ENCODE measurements around the gene CLEC5A. TPM values are rescaled to one million over a fixed set of nuclear protein-coding genes. Genes with fewer than 3 reads are reported as not detected.
"Not testable (repeated sequence)": the region's sequence is repeated elsewhere in the genome, so short reads cannot be mapped to it uniquely, and the experiment has no call there.

CLEC5A gene
- total RNA-seq, 4 donors from 2014 or later = 0.33 to 3.2 (median 0.95) TPM

- no peaks in the 10 kb centered on the region for H3K36me3 ChIP-seq
- intact Hi-C loops (cut with DNase I) = no loop called here
- no peaks in the 10 kb centered on the region for H3K9me3 ChIP-seq
- DNase-seq = no peak
- H3K27me3 ChIP-seq = no peaks in the 10 kb centered on the region
- no peaks in the 10 kb centered on the region for H3K4me1 ChIP-seq
- WGBS, 2 donors = 73 to 79% methylated on average over 3 of the region's 3 CpGs
- no peak within 1 kb of the TSS for H3K4me3 ChIP-seq (replicated peaks in 1 of 3)
- no peak for TF ChIP-seq POLR2A (IDR thresholded peaks at IDR 0.05)
- TF ChIP-seq, protein P1, sequence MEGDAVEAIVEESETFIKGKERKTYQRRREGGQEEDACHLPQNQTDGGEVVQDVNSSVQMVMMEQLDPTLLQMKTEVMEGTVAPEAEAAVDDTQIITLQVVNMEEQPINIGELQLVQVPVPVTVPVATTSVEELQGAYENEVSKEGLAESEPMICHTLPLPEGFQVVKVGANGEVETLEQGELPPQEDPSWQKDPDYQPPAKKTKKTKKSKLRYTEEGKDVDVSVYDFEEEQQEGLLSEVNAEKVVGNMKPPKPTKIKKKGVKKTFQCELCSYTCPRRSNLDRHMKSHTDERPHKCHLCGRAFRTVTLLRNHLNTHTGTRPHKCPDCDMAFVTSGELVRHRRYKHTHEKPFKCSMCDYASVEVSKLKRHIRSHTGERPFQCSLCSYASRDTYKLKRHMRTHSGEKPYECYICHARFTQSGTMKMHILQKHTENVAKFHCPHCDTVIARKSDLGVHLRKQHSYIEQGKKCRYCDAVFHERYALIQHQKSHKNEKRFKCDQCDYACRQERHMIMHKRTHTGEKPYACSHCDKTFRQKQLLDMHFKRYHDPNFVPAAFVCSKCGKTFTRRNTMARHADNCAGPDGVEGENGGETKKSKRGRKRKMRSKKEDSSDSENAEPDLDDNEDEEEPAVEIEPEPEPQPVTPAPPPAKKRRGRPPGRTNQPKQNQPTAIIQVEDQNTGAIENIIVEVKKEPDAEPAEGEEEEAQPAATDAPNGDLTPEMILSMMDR (IDR thresholded peaks at IDR 0.05) = no peak
- H3K27ac ChIP-seq = no peak within 1 kb of the TSS
These were observed 30.7 kb downstream of the CLEC5A start, which contains the start of gene OR9A4 for GRCh38 chr7:141916099-141916498. Gene OR9A4, plus strand, starts transcription at chr7:141916399. Its CDS starts 2,477 bp downstream, at chr7:141918876.

GRCh38 chr7:141915565-141915964, 31.2 kb downstream of the CLEC5A start:
- H3K27me3 ChIP-seq = no peaks in the 10 kb centered on the region
- H3K4me3 ChIP-seq (replicated peaks in 1 of 3) = no peak overlapping the region
- no peak for DNase-seq
- H3K9me3 ChIP-seq = no peaks in the 10 kb centered on the region
- TF ChIP-seq POLR2A (IDR thresholded peaks at IDR 0.05) = no peak
- TF ChIP-seq, protein P1 (IDR thresholded peaks at IDR 0.05) = no peak
- H3K4me1 ChIP-seq = no peaks in the 10 kb centered on the region
- intact Hi-C loops (cut with DNase I) = no loop called here
- 67 to 77% methylated on average over 2 of the region's 2 CpGs for WGBS, 2 donors
- H3K36me3 ChIP-seq = no peaks in the 10 kb centered on the region
- H3K27ac ChIP-seq = no peak overlapping the region

DNA sequence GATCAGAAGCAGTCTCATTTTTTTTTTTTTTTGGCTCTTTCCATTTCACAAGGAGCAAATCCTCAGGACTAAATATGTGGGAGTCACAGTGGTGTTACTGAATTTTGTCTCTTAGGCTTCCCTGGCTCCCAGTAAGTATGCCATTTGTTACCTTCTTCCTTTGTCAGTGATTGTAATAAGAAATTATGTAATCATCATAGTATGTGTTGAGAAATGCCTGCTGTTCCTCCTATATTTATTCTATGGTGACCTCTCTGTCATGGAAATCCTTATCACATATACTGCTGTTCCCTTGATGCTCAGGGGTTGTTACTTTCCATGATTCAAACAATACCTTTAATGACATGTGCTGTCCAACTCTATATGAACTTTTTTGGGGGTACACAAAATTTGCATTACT, 35.4 kb downstream of the CLEC5A start:
- TF ChIP-seq, protein P1 (IDR thresholded peaks at IDR 0.05) = no peak
- no peak for TF ChIP-seq POLR2A (IDR thresholded peaks at IDR 0.05)
- H3K27ac ChIP-seq = no peak overlapping the region
- H3K4me3 ChIP-seq (replicated peaks in 1 of 3) = no peak overlapping the region
- no peaks in the 10 kb centered on the region for H3K27me3 ChIP-seq
- H3K4me1 ChIP-seq = no peaks in the 10 kb centered on the region
- H3K36me3 ChIP-seq = no peaks in the 10 kb centered on the region
- no peaks in the 10 kb centered on the region for H3K9me3 ChIP-seq
- intact Hi-C loops (cut with DNase I) = no loop called here
- no peak for DNase-seq

- TF ChIP-seq POLR2A (IDR thresholded peaks at IDR 0.05) = no peak
- Histone ChIP-seq H3K4me1 (no peaks in the 10 kb centered on the region), H3K27ac (no peak overlapping the region), H3K9me3 (no peaks in the 10 kb centered on the region), H3K36me3 (no peaks in the 10 kb centered on the region), H3K27me3 (no peaks in the 10 kb centered on the region), H3K4me3 (replicated peaks in 1 of 3) (no peak overlapping the region)
- no peak for DNase-seq
- whole genome bisulfite sequencing, 2 donors = 88% methylated on average over 4 of the region's 4 CpGs
- intact Hi-C loops (cut with DNase I) = no loop called here
These were observed 40.5 kb downstream of the CLEC5A start for GRCh38 chr7:141906285-141906684.

- H3K27me3 ChIP-seq; H3K9me3 ChIP-seq; H3K36me3 ChIP-seq; intact Hi-C loops (cut with DNase I); H3K4me1 ChIP-seq; DNase-seq; H3K4me3 ChIP-seq (replicated peaks in 1 of 3); H3K27ac ChIP-seq: not testable (repeated sequence)
- WGBS, 2 donors = 98 to 100% methylated on average over 3 of the region's 3 CpGs
These were observed 47.4 kb downstream of the CLEC5A start for GRCh38 chr7:141899366-141899765.

- Histone ChIP-seq H3K27ac (no peak overlapping the region), H3K9me3 (no peaks in the 10 kb centered on the region), H3K36me3 (no peaks in the 10 kb centered on the region), H3K4me3 (replicated peaks in 1 of 3) (no peak overlapping the region), H3K4me1 (no peaks in the 10 kb centered on the region), H3K27me3 (no peaks in the 10 kb centered on the region)
- intact Hi-C loops (cut with DNase I) = no loop called here
- no peak for DNase-seq
- no peak for TF ChIP-seq POLR2A (IDR thresholded peaks at IDR 0.05)
- TF ChIP-seq, protein P1 (IDR thresholded peaks at IDR 0.05) = no peak
- WGBS, 2 donors = 81 to 90% methylated on average over 3 of the region's 3 CpGs
These were observed 55.4 kb downstream of the CLEC5A start for GRCh38 chr7:141891336-141891735.
